Naive thymus-derived CD4-positive, alpha-beta T cell (primary cell): ENCODE data around the gene RPL31. TPM values are rescaled to one million over a fixed set of nuclear protein-coding genes. Genes with fewer than 3 reads are reported as not detected.

ENCODE experiments used
- polyA plus RNA-seq, 2 donors: library from polyadenylated mRNA; unstranded; fragments of 300-500 nt; fragmentation: Illumina TruSeq; gene quantifications; one replicate each; pipeline ENCODE4 v1.2.3, GENCODE V29; 2021
- total RNA-seq, 6 experiments: library from RNA in 5 of 6; stranded (reverse) in 5 of 6; gene quantifications; 1 replicate in 5 of 6; 2 replicates in 1 of 6; pipeline ENCODE4 v1.2.3 and lab custom pipeline; 2021 to 2026

RPL31 gene
- total and polyA plus RNA-seq, 7 experiments from 2014 or later: 1,182 to 8,686 (median 2,740) TPM

Other genes starting within 250 kb of the RPL31 start
- 10 to 100 TPM in 2 of 5 experiments, 1 to 10 TPM in 3; 2.7 to 15.0 (median 8.9) TPM for gene NPAS2, start 182.2 kb upstream of the RPL31 start, total RNA-seq
- 1 to 10 TPM; 1.2 to 8.3 TPM for gene NPAS2, start 182.2 kb upstream of the RPL31 start, polyA plus RNA-seq
- 10 to 100 TPM in 1 of 5 experiments, 1 to 10 TPM in 3, under 1 TPM in 1; 0.87 to 20.1 (median 2.4) TPM for gene TBC1D8, start 149.1 kb downstream of the RPL31 start, total RNA-seq
- under 1 TPM; 0.30 to 0.37 TPM for gene TBC1D8, start 149.1 kb downstream of the RPL31 start, polyA plus RNA-seq